Body of pancreas (tissue), 4 donors: ENCODE measurements around the gene SPOCK2. TPM values are rescaled to one million over a fixed set of nuclear protein-coding genes. Genes with fewer than 3 reads are reported as not detected.
"Not testable (repeated sequence)": the region's sequence is repeated elsewhere in the genome, so short reads cannot be mapped to it uniquely, and the experiment has no call there.

Experiments used
- ATAC-seq: fragments of 150-250 bp; one replicate; pipeline ENCODE4 v1.9.1; 2016
- DNase-seq, 4 donors: peaks; one replicate each; pipeline ENCODE4 v3.0.0-alpha.2; 2019
- H3K27ac ChIP-seq, 4 donors: fragments of 200-600 bp; sonication (generic); 1 replicate in 3 of 4; 2 replicates in 1 of 4; pipeline versions ENCODE4 v1.5.1 to v1.6.1; 2016 to 2019; ENCODE audit warnings: mild to moderate bottlenecking in 1 of 4, mixed read lengths in 1 of 4, moderate library complexity in 1 of 4
- H3K27me3 ChIP-seq, 2 donors: fragments of 200-600 bp; sonication (generic); one replicate each; pipeline ENCODE4 v1.6.0; 2016; ENCODE audit warnings: mild to moderate bottlenecking in 1 of 2
- H3K36me3 ChIP-seq, 2 donors: fragments of 200-600 bp; sonication (generic); replicated peaks in 1 of 2; 2 replicates each; pipeline ENCODE4 v1.5.1; 2016; ENCODE audit warnings: low read depth in 2 of 2; ENCODE audit not compliant: insufficient read depth in 1 of 2
- H3K4me1 ChIP-seq: fragments of 200-600 bp; sonication (generic); one replicate; pipeline ENCODE4 v1.6.0; 2016
- H3K4me3 ChIP-seq, 2 donors: fragments of 200-600 bp; sonication (generic); 1 replicate in 1 of 2; 2 replicates in 1 of 2; pipeline ENCODE4 v1.5.1; 2016 to 2019
- H3K9me3 ChIP-seq, 3 donors: fragments of 200-600 bp; sonication (generic); 1 replicate in 2 of 3; 2 replicates in 1 of 3; pipeline ENCODE4 v1.5.1; 2016
- POLR2A ChIP-seq, 3 donors: fragments of 450-650 bp; IDR thresholded peaks; one replicate each; pipeline ENCODE4 v1.6.1; 2016; ENCODE audit warnings: antibody characterized with exemption in 3 of 3, mild to moderate bottlenecking in 2 of 3
- WGBS, 2 donors: methylation state at CpG; one replicate each; pipeline ENCODE4 v1.1.5; 2017; 5-methylcytosine and 5-hydroxymethylcytosine counted together
- intact Hi-C: fragments of 100-400 bp; cut with DNase I; formaldehyde crosslinking; loops from one replicate; pipeline ENCODE4 v1.15.1; 2023
- total RNA-seq, 2 donors: library from RNA; depleted of rRNA; stranded (reverse); fragments of >200 nt; gene quantifications; one replicate each; pipeline ENCODE4 v1.1.0, GENCODE V29; 2016
- TF ChIP-seq, protein P1 (sequence below), 7 experiments: fragments of 450-650 bp in 4 of 7; fragments of 200-600 bp in 3 of 7; sonication (generic) in 3 of 7; IDR thresholded peaks; one replicate each; pipeline ENCODE4 v1.5.1; 2016 to 2019; ENCODE audit warnings: antibody characterized with exemption in 7 of 7

The SPOCK2 gene, protein sequence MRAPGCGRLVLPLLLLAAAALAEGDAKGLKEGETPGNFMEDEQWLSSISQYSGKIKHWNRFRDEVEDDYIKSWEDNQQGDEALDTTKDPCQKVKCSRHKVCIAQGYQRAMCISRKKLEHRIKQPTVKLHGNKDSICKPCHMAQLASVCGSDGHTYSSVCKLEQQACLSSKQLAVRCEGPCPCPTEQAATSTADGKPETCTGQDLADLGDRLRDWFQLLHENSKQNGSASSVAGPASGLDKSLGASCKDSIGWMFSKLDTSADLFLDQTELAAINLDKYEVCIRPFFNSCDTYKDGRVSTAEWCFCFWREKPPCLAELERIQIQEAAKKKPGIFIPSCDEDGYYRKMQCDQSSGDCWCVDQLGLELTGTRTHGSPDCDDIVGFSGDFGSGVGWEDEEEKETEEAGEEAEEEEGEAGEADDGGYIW
- total RNA-seq, result 1 to 10 TPM; 2.0 to 7.3 TPM

DNA sequence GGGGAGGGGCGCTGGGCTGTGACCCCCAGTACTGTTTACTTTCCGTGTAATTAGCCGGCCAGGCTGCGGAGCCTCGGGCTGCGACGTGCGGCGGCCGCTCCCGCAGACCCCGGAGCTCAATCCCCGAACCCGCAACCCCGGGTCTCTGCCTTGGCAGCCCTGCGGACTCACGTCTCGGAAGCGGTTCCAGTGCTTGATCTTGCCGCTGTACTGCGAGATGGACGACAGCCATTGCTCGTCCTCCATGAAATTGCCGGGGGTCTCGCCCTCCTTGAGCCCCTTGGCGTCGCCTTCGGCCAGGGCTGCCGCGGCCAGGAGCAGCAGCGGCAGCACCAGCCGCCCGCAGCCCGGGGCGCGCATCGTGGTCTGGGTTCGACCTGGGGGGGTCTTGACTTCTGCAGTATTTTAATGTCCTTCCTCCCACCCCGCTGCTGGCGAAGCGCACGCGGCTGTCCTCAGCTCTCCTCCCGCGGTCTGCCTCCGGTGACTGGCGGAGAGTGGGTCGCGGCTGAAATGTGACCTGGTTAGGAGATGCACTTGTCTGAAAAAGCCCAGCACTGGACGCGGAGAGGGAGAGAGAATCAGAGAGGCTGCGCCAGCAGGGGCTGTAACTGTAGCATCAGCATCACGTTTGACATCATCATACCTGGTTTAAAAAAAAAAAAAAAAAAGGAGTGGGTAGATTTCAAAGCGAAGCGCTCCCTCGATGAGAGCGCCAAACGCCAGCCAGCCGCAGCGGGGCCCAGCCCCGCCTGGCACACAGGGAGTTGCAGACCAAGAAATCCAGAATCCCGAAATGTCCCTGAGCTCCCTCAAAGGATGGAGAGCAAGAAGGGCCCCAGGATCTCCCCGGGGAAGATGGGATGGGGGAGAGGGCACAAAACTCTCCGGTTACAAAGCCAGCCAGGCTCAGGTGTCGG is at the start of gene SPOCK2:
Gene SPOCK2 (minus strand): TSS at position 583 of the 920 bp plus-strand sequence. CDS start 223 bp downstream, at position 360.
- Histone ChIP-seq H3K27me3 (peaks cover 0 to 20% of the 10 kb centered on the region in 2 donors), H3K27ac (peak within 1 kb of the TSS in 1 of 4 donors; percentile 30), H3K9me3 (no peaks in the 10 kb centered on the region), H3K4me1 (peaks cover 17% of the 10 kb centered on the region), H3K36me3 (no peaks in the 10 kb centered on the region), H3K4me3 (no peak within 1 kb of the TSS)
- WGBS, 2 donors, result 9 to 23% methylated on average over 34 to 62 of the region's 65 CpGs
- intact Hi-C loops, result no loop called here
- ATAC-seq (no peak), DNase-seq (no peak)
- TF ChIP-seq, protein P1, sequence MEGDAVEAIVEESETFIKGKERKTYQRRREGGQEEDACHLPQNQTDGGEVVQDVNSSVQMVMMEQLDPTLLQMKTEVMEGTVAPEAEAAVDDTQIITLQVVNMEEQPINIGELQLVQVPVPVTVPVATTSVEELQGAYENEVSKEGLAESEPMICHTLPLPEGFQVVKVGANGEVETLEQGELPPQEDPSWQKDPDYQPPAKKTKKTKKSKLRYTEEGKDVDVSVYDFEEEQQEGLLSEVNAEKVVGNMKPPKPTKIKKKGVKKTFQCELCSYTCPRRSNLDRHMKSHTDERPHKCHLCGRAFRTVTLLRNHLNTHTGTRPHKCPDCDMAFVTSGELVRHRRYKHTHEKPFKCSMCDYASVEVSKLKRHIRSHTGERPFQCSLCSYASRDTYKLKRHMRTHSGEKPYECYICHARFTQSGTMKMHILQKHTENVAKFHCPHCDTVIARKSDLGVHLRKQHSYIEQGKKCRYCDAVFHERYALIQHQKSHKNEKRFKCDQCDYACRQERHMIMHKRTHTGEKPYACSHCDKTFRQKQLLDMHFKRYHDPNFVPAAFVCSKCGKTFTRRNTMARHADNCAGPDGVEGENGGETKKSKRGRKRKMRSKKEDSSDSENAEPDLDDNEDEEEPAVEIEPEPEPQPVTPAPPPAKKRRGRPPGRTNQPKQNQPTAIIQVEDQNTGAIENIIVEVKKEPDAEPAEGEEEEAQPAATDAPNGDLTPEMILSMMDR (IDR thresholded peaks at IDR 0.05), result no peak
- peak in 1 of 3 donors; percentile 23 for TF ChIP-seq POLR2A (IDR thresholded peaks at IDR 0.05)

DNA sequence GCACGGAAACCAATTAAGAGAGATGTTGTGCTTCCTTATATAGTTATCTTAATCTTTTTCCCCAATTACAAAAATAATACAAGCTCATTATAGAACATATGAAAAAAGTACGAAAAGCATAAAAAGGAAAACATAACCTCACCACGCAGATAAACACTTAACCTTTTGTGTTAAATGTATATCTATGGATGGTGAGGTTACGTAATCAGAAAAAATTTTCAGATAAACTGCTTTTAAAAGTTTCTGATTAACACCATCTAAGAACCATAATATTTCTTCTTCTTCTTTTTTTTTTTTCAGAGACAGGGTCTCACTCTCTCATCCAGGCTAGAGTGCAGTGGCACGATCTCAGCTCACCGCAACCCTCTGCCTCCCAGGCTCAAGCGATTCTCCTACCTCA is 49.2 kb upstream of the SPOCK2 start:
- no peaks in the 10 kb centered on the region for H3K27me3 ChIP-seq

DNA sequence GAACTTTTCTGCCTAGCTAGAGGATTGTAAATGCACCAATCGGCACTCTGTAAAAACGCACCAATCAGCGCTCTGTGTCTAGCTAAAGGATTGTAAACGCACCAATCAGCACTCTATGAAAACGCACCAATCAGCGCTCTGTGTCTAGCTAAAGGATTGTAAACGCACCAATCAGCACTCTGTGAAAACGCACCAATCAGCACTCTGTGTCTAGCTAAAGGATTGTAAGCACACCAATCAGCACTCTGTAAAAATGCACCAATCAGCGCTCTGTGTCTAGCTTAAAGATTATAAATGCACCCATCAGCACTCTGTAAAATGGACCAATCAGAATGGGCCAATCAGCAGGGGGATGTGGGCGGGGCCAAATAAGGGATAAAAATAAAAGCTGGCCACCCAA is 47.9 kb upstream of the SPOCK2 start:
- H3K9me3 ChIP-seq, H3K36me3 ChIP-seq, H3K4me3 ChIP-seq, ATAC-seq, DNase-seq, H3K4me1 ChIP-seq, H3K27ac ChIP-seq, H3K27me3 ChIP-seq: not testable (repeated sequence)
- WGBS, 2 donors, result 90 to 100% methylated on average over 10 of the region's 10 CpGs
- intact Hi-C loops, result loop anchor here (10.0 kb wide), 1 partner anchor 209 kb away; no protein-coding TSS in a partner anchor

More for the DNA sequence above, 49.2 kb upstream of the SPOCK2 start:
- H3K4me1 ChIP-seq, result no peaks in the 10 kb centered on the region
- no peaks in the 10 kb centered on the region for H3K36me3 ChIP-seq
- H3K4me3 ChIP-seq, result no peak overlapping the region
- TF ChIP-seq, protein P1 (IDR thresholded peaks at IDR 0.05), result no peak
- no peak for TF ChIP-seq POLR2A (IDR thresholded peaks at IDR 0.05)
- H3K27ac ChIP-seq, result no peak overlapping the region
- intact Hi-C loops, result loop anchor here (10.0 kb wide), 1 partner anchor 207 kb away; no protein-coding TSS in a partner anchor
- ATAC-seq (no peak), DNase-seq (no peak)
- no peaks in the 10 kb centered on the region for H3K9me3 ChIP-seq
- 94 to 95% methylated on average over 7 of the region's 7 CpGs for WGBS, 2 donors

DNA sequence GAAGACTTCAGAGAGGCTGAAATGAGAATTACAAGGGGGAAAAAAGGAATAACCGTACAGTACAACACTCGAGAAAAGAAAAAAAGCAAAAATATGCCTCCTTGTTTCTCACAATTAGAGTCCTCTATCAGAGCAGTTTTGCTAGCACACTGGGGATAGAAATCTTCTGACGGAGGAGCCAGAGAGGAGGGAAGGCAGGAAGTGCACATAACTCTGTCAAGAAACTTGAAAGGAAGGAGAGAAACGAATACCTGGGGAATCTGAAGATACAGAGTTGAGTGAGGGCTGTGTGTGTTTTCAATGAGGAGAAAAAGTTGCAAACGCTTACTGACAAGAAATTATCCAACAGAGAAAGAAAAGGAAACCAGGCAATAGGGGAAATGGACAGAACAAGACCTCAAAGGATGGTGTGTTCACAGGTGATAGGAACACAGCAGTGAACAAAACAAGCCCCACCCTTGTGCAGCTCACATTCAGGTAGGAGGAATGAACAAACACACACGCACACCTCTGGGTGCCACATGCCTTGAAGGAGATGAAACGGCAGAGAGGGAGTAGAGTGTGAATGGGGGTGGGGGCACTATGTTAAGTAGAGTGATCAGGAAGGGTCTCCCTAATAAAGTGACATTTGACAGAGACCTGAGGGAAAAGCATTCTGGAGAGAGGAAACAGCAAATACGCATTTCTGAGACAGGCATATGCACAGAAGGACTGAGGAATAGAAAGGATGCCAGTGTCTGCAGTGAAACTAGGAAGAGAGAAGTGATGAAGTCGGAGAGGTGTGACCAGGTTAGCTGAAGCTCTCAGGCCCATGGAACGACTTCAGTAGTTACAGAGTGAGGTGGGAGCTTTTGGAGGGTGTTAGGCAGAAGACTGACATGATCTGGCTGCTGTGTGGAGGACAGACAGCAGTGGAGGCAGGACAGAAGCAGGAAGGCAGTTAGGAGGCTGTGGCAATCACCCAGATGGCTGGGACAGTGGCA is 46.7 kb upstream of the SPOCK2 start:
- H3K27me3 ChIP-seq, result no peaks in the 10 kb centered on the region
- WGBS, 2 donors, result 78 to 80% methylated on average over 10 of the region's 10 CpGs
- DNase-seq (no peak), ATAC-seq (no peak)
- H3K36me3 ChIP-seq, result no peaks in the 10 kb centered on the region
- H3K27ac ChIP-seq, result no peak overlapping the region
- no peaks in the 10 kb centered on the region for H3K4me1 ChIP-seq
- intact Hi-C loops, result loop anchor here (10.0 kb wide), 1 partner anchor 210 kb away; no protein-coding TSS in a partner anchor
- H3K4me3 ChIP-seq, result no peak overlapping the region
- H3K9me3 ChIP-seq, result no peaks in the 10 kb centered on the region
- no peak for TF ChIP-seq POLR2A (IDR thresholded peaks at IDR 0.05)
- TF ChIP-seq, protein P1 (IDR thresholded peaks at IDR 0.05), result no peak
